Measurements from ENCODE around the gene POLR3C.

Gene POLR3C

GRCh38 chr1:145782272-145783099 is 41.5 kb upstream of the POLR3C start:
- TF ChIP-seq TAF1 (IDR thresholded peaks at IDR 0.05; ENCODE audit: borderline replicate concordance, insufficient read depth, low read length) (no peak), POLR2AphosphoS5 (IDR thresholded peaks at IDR 0.05; ENCODE audit: low read depth, low read length) (no peak), FOXP2 (optimal IDR thresholded peaks at IDR 0.05; ENCODE audit: borderline replicate concordance, extremely low read depth, extremely low read length, insufficient read depth) (no peak), SIN3A (IDR thresholded peaks at IDR 0.05; ENCODE audit: borderline replicate concordance, insufficient read depth, low read length) (no peak), REST (IDR thresholded peaks at IDR 0.05; ENCODE audit: insufficient read depth in 1 of 2, low read depth in 2 of 2, low read length in 2 of 2) (no peak)

GRCh38 chr1:145784409-145784808 is 39.6 kb upstream of the POLR3C start:
- TF ChIP-seq FOXP2 (optimal IDR thresholded peaks at IDR 0.05; ENCODE audit: borderline replicate concordance, extremely low read depth, extremely low read length, insufficient read depth) (no peak), SIN3A (IDR thresholded peaks at IDR 0.05; ENCODE audit: borderline replicate concordance, insufficient read depth, low read length) (no peak)

GRCh38 chr1:145785547-145785946 is 38.5 kb upstream of the POLR3C start:
- TF ChIP-seq POLR2AphosphoS5 (IDR thresholded peaks at IDR 0.05; ENCODE audit: low read depth, low read length) (no peak), SIN3A (IDR thresholded peaks at IDR 0.05; ENCODE audit: borderline replicate concordance, insufficient read depth, low read length) (no peak), FOXP2 (optimal IDR thresholded peaks at IDR 0.05; ENCODE audit: borderline replicate concordance, extremely low read depth, extremely low read length, insufficient read depth) (no peak), TAF1 (IDR thresholded peaks at IDR 0.05; ENCODE audit: borderline replicate concordance, insufficient read depth, low read length) (no peak), REST (IDR thresholded peaks at IDR 0.05; ENCODE audit: insufficient read depth in 1 of 2, low read depth in 2 of 2, low read length in 2 of 2) (no peak)

GRCh38 chr1:145786271-145786670 is 37.7 kb upstream of the POLR3C start:
- no peak for TF ChIP-seq FOXP2 (optimal IDR thresholded peaks at IDR 0.05; ENCODE audit: borderline replicate concordance, extremely low read depth, extremely low read length, insufficient read depth)
- no peak for TF ChIP-seq TAF1 (IDR thresholded peaks at IDR 0.05; ENCODE audit: borderline replicate concordance, insufficient read depth, low read length)
- TF ChIP-seq REST (IDR thresholded peaks at IDR 0.05; ENCODE audit: insufficient read depth in 1 of 2, low read depth in 2 of 2, low read length in 2 of 2), result no peak
- no peak for TF ChIP-seq POLR2AphosphoS5 (IDR thresholded peaks at IDR 0.05; ENCODE audit: low read depth, low read length)
- no peak for TF ChIP-seq SIN3A (IDR thresholded peaks at IDR 0.05; ENCODE audit: borderline replicate concordance, insufficient read depth, low read length)

- no peak for TF ChIP-seq POLR2AphosphoS5 (IDR thresholded peaks at IDR 0.05; ENCODE audit: low read depth, low read length)
- no peak for TF ChIP-seq TAF1 (IDR thresholded peaks at IDR 0.05; ENCODE audit: borderline replicate concordance, insufficient read depth, low read length)
- no peak for TF ChIP-seq REST (IDR thresholded peaks at IDR 0.05; ENCODE audit: insufficient read depth in 1 of 2, low read depth in 2 of 2, low read length in 2 of 2)
- TF ChIP-seq SIN3A (IDR thresholded peaks at IDR 0.05; ENCODE audit: borderline replicate concordance, insufficient read depth, low read length), result no peak
- no peak for TF ChIP-seq FOXP2 (optimal IDR thresholded peaks at IDR 0.05; ENCODE audit: borderline replicate concordance, extremely low read depth, extremely low read length, insufficient read depth)
Observed at GRCh38 chr1:145788580-145788979, 35.4 kb upstream of the POLR3C start.
